Epidermal melanocyte (primary cell): ENCODE measurements around the gene SLC2A6.

Experiments
- DNase-seq: peaks from one replicate; pipeline ENCODE4 v3.0.0; 2011; ENCODE audit warnings: low spot score; ENCODE audit not compliant: insufficient read length

SLC2A6 gene

DNA sequence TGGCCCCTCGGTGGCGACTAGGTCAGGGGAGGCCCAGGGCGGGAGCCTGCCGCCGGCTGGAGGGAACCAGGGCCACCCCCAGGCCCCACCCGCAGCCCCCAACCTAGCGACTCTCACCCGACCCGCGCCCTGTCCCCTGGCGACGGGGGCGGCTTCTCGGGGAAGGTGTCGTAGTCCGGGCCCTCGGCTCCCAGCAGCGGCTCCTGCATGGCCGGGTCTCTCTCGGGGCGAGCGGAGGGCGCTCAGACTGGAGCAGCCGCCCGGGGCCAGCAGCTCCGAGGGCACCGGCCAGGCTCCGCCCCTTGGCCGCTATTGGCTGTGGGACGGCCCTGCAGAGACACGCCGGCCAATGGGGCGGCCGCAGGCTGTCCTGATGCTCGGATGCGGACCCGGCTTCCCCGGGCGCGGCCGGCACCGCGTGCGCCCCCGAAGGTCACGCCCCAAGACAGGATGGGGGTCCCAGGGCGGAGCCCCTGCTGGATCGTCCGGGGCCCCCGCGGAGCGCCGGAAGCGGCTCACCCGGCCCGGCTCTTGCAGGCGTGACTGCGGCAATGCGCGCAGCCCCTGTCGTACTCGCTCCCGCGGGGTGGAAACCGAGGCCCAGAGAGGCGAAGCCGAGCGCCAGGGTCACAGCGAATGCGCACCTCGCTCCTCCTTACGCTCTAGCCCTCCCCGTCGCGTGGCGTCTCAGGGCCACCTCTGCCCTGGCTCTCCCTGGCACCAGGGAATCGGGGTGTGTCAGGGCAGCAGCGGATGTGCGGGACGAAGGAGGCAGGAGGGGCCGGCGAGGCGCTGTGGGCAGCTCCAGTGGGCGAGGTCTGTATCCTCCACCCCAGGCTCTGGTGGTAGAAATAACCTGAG, at the start of gene SLC2A6:
Gene SLC2A6 (minus strand): TSS at position 249 of the 861 bp plus-strand sequence. CDS start 40 bp downstream, at position 209.
- DNase-seq, result peak; percentile 96

DNA sequence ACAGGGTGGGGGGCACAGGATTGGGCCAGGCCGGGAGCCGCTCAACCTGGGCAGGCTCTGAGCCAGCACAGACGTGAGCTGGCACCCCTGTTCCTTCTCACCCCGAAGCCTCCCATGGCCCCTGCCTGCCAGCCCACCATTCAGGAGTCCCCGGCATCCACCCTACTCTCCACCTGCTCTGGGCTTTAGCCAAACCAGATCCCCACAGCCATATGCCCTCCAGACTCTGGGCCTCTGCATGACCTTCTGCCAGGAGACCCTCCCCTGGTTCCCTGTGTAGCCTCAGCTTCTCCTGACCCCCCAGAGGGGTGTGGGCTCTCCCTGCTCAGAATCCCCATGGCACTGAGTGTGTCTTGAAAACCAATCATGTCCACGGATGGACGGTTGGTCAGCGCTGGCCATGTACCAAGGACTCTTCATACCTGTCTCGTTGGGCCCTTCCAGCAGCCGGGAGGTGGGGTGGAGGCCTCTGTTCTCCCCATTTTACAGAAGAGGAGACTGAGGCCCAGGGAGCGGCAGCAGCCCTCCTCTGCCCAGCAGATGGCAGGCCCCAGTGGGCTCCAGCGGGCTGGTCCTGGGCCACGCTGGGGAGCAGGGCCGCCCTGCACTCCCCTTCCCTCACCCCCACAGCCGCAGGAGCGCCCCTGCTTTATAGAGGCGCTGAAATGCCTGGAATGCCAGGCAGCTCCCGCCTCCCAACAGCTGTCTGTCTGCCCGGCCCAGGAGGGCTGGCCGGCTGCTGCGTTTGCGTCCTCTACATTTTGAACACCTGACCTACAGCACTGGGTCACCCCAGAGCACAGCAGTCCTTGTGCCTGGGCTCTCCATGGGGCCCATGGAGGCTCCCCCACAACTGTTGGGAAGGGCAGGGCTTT, 49.3 kb upstream of the SLC2A6 start:
- no peak for DNase-seq

DNA sequence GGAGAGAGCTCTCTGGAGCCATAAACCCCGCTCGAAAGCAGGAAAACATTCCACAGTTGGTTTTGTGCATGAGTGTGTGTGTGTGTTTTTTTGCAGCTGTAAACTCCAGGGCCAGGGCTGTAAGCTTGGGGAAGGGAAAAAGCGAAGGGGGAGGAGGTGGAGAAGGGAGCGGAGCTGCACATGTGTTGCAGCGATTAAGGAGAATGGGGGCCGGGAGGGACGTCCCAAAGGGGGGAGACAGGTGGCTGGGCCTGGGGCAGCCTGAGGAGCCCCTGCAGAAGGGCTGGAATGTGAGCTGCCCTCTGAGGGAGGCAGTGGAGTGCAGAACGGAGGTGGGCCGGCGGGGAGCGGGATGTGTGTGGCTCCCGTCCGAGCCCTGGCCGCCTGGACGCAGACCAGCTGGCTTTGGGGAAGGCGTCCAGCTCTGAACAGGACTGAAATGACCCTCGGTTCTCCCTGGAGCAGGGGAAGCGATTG, 48.6 kb upstream of the SLC2A6 start:
- no peak for DNase-seq

- no peak for DNase-seq
These were observed 47.9 kb upstream of the SLC2A6 start for GRCh38 chr9:133526721-133527321.

- DNase-seq, result no peak
These were observed 46.8 kb upstream of the SLC2A6 start for GRCh38 chr9:133525677-133526076.

DNA sequence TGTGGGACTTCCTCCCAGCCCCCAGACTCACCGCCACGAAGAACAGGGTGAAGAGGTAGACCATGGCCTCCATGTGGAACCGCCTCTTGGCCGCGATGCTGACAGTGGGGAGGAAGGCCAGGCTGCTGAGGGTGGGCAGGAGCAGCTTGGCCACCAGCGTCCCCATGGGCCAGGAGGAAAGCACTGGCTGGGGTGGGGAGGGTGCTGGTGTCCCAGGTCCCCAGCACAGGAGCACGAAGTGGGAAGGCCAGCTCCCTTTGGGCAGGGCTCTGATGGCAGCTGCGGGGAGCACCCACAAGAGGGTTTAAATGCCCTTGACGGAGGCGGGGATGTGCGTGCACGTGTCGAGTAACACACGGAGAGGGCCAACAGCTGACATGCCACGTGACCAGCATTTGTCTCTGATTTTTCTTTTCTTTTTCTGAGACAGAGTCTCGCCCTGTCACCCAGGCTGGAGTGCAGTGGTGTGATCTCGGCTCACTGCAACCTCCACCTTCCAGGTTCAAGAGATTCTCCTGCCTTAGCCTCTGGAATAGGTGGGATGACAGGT, 45.9 kb upstream of the SLC2A6 start, which contains the start of gene MYMK:
Gene MYMK (minus strand): TSS at position 281 of the 550 bp plus-strand sequence. CDS start 115 bp downstream, at position 166.
- DNase-seq, result no peak

DNA sequence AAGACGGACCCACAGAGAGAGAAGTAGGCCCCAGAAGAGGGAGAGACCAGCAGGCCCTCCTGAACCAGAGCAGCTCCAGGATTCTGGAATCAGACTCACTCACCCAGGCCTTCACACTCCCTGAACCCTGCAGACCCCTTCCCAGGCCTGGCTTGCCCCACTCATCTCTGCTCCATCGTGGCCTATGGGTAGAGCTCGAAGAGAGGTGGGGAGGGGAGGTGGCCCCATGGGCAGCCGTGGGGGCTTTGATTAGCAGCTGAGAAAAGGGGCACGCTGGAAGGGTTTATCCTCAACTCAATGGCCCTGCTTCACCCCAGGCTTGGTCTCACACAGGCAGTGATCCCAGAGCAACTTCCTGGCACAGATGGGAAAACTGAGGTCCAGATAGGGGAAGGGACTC, 45.2 kb upstream of the SLC2A6 start:
- DNase-seq, result no peak

GRCh38 chr9:133523106-133523505, 44.2 kb upstream of the SLC2A6 start:
- no peak for DNase-seq

GRCh38 chr9:133522073-133522910, 43.4 kb upstream of the SLC2A6 start:
- no peak for DNase-seq

DNA sequence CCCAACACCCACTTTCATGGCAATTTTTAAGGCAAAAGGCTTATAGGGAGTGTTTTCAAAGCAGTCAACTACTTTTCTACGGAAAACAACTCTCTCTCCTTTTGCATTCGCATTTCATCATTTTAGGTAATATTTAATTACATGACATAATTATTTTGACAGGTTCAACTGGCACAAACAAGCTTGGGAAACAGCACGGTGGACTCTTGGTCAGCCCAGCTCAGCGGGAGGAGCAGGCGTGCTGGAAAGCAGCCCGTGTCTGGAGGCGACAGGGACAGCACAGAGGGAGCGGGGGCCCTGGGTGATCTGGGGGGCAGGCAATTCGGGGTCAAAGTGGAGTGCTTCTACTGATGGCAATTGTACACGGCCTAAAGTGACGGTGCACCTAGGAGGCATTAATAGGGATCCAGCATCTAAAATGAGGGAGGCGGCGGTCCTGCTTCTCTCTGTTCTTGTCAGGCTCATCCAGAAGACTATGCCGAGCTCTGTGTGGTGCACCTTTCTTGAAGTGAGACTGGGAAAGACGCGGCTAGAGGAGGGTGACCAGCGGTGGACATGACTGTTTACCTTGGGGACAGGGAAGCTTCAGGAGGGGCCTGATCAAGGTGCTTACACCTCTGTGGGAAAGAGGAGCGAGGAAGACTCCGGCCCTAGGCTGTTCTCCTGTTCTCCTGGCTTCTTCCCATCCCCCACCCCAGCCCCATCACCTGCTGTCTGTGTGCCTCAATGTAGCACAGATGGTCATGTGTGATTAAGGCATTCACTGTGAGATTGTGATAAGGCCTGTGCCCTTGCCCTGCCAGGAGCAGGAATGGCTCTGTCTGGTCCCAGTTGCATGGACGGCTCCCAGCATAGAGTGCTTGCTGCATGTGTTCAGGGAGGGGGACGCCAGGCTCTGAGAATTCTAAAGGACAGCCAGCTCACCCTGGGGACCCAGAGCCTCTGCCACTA, 42.5 kb upstream of the SLC2A6 start:
- DNase-seq, result no peak

- no peak for DNase-seq
These were observed 41.4 kb upstream of the SLC2A6 start for GRCh38 chr9:133520121-133520835.

DNA sequence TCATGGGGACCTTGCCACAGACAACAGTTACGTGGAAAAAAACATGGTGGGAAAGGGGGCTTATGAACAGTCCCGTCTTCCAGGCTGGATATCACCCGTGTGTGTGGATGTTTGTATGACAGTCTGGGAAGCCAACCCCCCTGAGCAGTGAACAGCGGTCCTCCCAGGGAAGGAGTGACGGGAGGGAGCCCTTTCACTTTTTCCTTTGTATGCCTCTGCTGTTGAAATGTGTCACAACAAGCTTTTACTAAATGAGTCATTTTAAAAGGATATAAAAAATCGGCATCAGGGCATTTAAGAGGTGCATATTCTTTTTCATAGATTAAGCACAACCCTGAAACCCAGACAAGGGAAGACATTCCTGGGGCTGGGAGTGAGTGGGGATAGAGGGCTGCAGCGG, 40.8 kb upstream of the SLC2A6 start:
- DNase-seq, result no peak

- DNase-seq, result no peak
These were observed 40.0 kb upstream of the SLC2A6 start for GRCh38 chr9:133518706-133519449.

DNA sequence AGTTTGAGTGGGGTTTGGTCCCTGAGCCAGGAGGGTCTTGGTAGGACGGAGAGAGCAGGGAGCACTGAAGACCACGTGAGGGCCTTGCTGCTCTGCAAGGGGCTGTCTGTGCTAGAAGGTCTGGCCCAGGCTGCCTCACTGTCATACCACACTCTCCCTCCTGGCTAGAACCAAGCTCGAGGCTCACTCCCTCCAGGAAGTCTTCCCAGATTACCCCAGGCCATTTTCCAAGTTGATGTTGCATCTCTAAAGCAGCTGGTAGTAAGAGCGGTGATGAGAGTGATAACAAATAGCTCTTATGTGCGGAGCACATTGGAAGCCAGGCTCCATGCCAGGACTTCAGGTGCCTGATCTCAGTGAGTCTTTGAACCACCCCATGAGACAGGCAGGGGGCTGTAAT, 39.3 kb upstream of the SLC2A6 start:
- DNase-seq, result no peak

- DNase-seq, result no peak
These were observed 38.8 kb upstream of the SLC2A6 start for GRCh38 chr9:133517711-133518110.

DNA sequence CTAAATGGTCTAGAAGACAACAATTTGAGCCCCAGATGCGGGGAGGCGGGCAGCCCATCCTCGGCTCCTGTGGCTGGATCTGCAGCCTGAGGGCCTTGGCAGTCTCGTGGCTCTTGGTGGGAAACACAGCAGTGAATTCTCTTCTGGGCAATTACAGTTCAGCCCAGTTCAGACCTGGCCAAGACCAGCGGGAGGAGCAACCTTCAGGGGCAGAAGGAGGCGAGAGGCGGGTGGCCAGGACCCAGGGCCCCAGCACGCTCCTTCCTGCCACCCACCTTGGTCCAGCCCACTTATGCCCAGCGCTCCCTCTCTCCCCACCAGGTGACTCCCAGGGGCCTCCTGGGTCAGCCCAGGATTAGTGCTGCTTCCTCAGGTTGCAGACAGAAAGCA, 38.1 kb upstream of the SLC2A6 start:
- DNase-seq, result no peak

DNA sequence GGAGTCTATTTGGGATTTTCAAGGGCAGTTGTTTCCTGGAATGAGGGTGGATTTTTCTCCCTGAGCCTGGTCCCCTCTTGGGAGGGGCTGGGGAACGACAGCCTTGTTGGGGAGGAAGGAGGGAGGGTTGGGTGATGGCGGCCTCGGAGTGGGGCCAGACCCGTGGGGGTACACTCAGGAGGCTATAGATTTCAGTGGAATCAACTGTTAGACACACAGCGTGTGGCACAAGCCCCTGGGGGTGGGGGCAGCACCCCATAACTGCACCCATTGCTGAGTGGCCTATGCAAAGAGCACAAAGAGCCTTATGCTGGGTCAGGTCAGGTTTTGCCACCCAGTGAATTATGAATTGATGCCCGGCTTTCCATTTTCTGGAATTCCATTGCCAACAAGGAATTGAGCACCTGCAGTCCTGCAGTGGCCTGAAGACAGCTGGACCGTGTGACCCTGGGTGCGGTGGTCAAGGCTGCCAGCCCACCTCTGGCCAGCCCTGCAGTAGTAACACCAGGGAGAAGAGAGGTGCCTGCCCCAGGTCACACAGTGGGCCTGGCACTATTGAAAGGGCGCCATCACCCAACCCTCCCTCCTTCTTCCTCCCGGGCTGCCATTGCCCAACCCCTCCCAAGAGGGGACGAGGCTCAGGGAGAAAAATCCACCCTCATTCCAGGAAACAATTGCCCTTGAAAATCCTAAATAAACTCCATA, 37.5 kb upstream of the SLC2A6 start:
- no peak for DNase-seq
